ENCODE data around the gene ELMO2. TPM values are rescaled to one million over a fixed set of nuclear protein-coding genes. Genes with fewer than 3 reads are reported as not detected.

ELMO2 gene
- total RNA-seq, 6 experiments from 2014 or later = 14.9 to 22.9 (median 17.4) TPM

- WGBS (ENCODE audit: insufficient coverage, low coverage, low lambda C conversion rate, missing lambda C conversion rate) = 80% methylated on average over 2 of the region's 7 CpGs
- intact Hi-C loops (cut with DNase I) = no loop called here
These were observed 32.0 kb downstream of the ELMO2 start for GRCh38 chr20:46374383-46374782.

DNA sequence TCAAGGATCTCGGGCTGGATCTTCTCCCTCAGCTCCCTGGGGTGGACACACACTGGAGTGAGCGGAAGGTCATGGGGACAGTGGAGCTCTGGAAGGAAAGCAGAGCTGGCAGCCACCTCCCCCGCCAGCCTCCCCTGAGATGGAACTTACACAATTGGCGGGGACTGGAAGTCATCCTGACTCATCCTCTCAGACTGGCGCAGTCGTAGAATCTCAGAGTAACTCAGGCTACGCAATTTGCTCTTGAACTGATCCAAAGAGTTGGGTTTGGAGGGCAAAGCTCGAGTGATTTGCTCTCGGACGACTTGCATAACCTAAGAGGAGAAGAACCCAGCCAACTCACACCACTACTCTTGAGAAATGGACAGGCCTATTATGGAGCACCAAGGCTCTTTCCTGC, 34.8 kb downstream of the ELMO2 start:
- Histone ChIP-seq H3K36me3 (peaks cover 4 to 79% (median 38%) of the 10 kb centered on the region in 4 donors), H3K4me3 (no peak overlapping the region), H3K9me3 (no peaks in the 10 kb centered on the region), H3K4me1 (no peaks in the 10 kb centered on the region), H3K27me3 (no peaks in the 10 kb centered on the region), H3K27ac (no peak overlapping the region)
- DNase-seq (no peak), ATAC-seq (no peak)
- TF ChIP-seq, protein P1, sequence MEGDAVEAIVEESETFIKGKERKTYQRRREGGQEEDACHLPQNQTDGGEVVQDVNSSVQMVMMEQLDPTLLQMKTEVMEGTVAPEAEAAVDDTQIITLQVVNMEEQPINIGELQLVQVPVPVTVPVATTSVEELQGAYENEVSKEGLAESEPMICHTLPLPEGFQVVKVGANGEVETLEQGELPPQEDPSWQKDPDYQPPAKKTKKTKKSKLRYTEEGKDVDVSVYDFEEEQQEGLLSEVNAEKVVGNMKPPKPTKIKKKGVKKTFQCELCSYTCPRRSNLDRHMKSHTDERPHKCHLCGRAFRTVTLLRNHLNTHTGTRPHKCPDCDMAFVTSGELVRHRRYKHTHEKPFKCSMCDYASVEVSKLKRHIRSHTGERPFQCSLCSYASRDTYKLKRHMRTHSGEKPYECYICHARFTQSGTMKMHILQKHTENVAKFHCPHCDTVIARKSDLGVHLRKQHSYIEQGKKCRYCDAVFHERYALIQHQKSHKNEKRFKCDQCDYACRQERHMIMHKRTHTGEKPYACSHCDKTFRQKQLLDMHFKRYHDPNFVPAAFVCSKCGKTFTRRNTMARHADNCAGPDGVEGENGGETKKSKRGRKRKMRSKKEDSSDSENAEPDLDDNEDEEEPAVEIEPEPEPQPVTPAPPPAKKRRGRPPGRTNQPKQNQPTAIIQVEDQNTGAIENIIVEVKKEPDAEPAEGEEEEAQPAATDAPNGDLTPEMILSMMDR (IDR thresholded peaks at IDR 0.05) = no peak
- no peak for TF ChIP-seq POLR2A (IDR thresholded peaks at IDR 0.05)
- whole genome bisulfite sequencing (ENCODE audit: insufficient coverage, low coverage, low lambda C conversion rate, missing lambda C conversion rate) = 97% methylated on average over 5 of the region's 10 CpGs
- intact Hi-C loops (cut with DNase I) = no loop called here

More at GRCh38 chr20:46374383-46374782, 32.0 kb downstream of the ELMO2 start:
- peak in 3 of 4 donors; percentile 31 to 42 (median 36) for ATAC-seq
- Histone ChIP-seq H3K9me3 (no peaks in the 10 kb centered on the region), H3K27me3 (no peaks in the 10 kb centered on the region), H3K27ac (no peak overlapping the region), H3K4me3 (no peak overlapping the region), H3K4me1 (no peaks in the 10 kb centered on the region), H3K36me3 (peaks cover 4 to 75% (median 34%) of the 10 kb centered on the region in 4 donors)
- DNase-seq = no peak
- TF ChIP-seq POLR2A (IDR thresholded peaks at IDR 0.05) = no peak
- TF ChIP-seq, protein P1 (IDR thresholded peaks at IDR 0.05) = no peak

DNA sequence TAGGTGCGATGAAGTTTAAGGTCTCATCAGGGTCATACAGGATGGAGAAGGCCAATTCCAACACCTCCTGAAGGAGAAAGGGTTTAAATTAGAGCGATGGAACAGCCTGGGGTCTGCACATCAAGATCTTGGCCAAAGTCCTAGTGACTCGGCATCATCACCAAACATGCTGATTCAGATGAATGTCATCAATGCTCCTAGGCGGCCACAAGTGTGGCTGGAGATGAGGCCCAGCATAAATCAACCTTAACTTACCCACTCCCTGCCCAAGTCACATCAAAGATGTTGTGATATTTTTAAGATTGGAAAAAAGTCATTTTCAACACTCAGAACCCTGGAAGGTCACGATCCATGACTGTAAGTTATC, 37.5 kb downstream of the ELMO2 start:
- no peak for DNase-seq
- Histone ChIP-seq H3K27me3 (no peaks in the 10 kb centered on the region), H3K36me3 (peaks cover 4 to 67% (median 33%) of the 10 kb centered on the region in 4 donors), H3K9me3 (no peaks in the 10 kb centered on the region), H3K4me3 (no peak overlapping the region), H3K27ac (no peak overlapping the region), H3K4me1 (peaks cover 0 to 10% (median 0%) of the 10 kb centered on the region in 4 donors)
- intact Hi-C loops (cut with DNase I) = no loop called here
- TF ChIP-seq, protein P1 (IDR thresholded peaks at IDR 0.05) = no peak
- no peak for TF ChIP-seq POLR2A (IDR thresholded peaks at IDR 0.05)
- WGBS (ENCODE audit: insufficient coverage, low coverage, low lambda C conversion rate, missing lambda C conversion rate) = 93% methylated on average over 4 of the region's 5 CpGs
- ATAC-seq = no peak

GRCh38 chr20:46367967-46368901, 38.2 kb downstream of the ELMO2 start:
- peaks cover 0 to 15% (median 2%) of the 10 kb centered on the region in 4 donors for H3K4me1 ChIP-seq
- peaks cover 4 to 61% (median 32%) of the 10 kb centered on the region in 4 donors for H3K36me3 ChIP-seq
- DNase-seq = peak in 1 of 3 donors; percentile 68
- TF ChIP-seq, protein P1 (IDR thresholded peaks at IDR 0.05) = no peak
- no peak for TF ChIP-seq POLR2A (IDR thresholded peaks at IDR 0.05)
- H3K27ac ChIP-seq = peak overlapping the region in 1 of 3 donors; percentile 27
- no peaks in the 10 kb centered on the region for H3K9me3 ChIP-seq
- H3K4me3 ChIP-seq = no peak overlapping the region
- no peaks in the 10 kb centered on the region for H3K27me3 ChIP-seq
- peak in 2 of 4 donors; percentile 6 to 31 for ATAC-seq
- 97% methylated on average over 4 of the region's 6 CpGs for WGBS (ENCODE audit: insufficient coverage, low coverage, low lambda C conversion rate, missing lambda C conversion rate)
- intact Hi-C loops (cut with DNase I) = no loop called here
